PFSK-1 (cell line): ENCODE measurements around the gene AKAP4.

Experiments
- FOXP2 ChIP-seq: optimal IDR thresholded peaks from 2 replicates; pipeline ENCODE3; 2011; ENCODE audit warnings: borderline replicate concordance, control low read depth, inconsistent platforms; ENCODE audit not compliant: insufficient read depth; ENCODE audit errors: extremely low read length, extremely low read depth
- POLR2AphosphoS5 ChIP-seq: IDR thresholded peaks from 2 replicates; pipeline ENCODE4 v1.6.1; 2012; ENCODE audit warnings: low read depth, mild to moderate bottlenecking, control low read depth, low read length, moderate library complexity
- REST ChIP-seq, 2 experiments: IDR thresholded peaks; 2 replicates each; pipeline versions ENCODE4 v1.6.1 to v1.8.0; 2011 to 2012; ENCODE audit warnings: low read depth in 2 of 2, low read length in 2 of 2, control low read depth in 1 of 2, inconsistent platforms in 1 of 2, mild to moderate bottlenecking in 1 of 2, moderate library complexity in 1 of 2; ENCODE audit not compliant: insufficient read depth in 1 of 2
- SIN3A ChIP-seq: IDR thresholded peaks from 2 replicates; pipeline ENCODE4 v1.6.1; 2012; ENCODE audit warnings: mild to moderate bottlenecking, low read length, moderate library complexity, borderline replicate concordance; ENCODE audit not compliant: insufficient read depth
- TAF1 ChIP-seq: IDR thresholded peaks from 2 replicates; pipeline ENCODE4 v1.6.1; 2012; ENCODE audit warnings: low read length, control low read depth, borderline replicate concordance; ENCODE audit not compliant: insufficient read depth

GRCh38 chrX:50206753-50207152, 5.9 kb upstream of the AKAP4 start:
- no peak for TF ChIP-seq TAF1
- no peak for TF ChIP-seq POLR2AphosphoS5
- TF ChIP-seq REST (IDR thresholded peaks at IDR 0.05; ENCODE audit: insufficient read depth in 1 of 2, low read depth in 2 of 2, low read length in 2 of 2): no peak
- TF ChIP-seq SIN3A: no peak
- TF ChIP-seq FOXP2: no peak
